Measurements from ENCODE around the gene ZC3HAV1L.
"Not testable (repeated sequence)": the region's sequence is repeated elsewhere in the genome, so short reads cannot be mapped to it uniquely, and the experiment has no call there.

ZC3HAV1L gene

GRCh38 chr7:139051655-139052054, 15.8 kb upstream of the ZC3HAV1L start:
- no peak for DNase-seq

- DNase-seq = no peak
Observed at GRCh38 chr7:139049936-139050335, 14.1 kb upstream of the ZC3HAV1L start.

GRCh38 chr7:139049111-139049510, 13.3 kb upstream of the ZC3HAV1L start:
- DNase-seq = no peak

- DNase-seq = no peak
Observed at GRCh38 chr7:139047970-139048369, 12.1 kb upstream of the ZC3HAV1L start.

GRCh38 chr7:139046143-139046542, 10.3 kb upstream of the ZC3HAV1L start:
- no peak for DNase-seq

- no peak for DNase-seq
Observed at GRCh38 chr7:139044813-139045794, 9.3 kb upstream of the ZC3HAV1L start.

GRCh38 chr7:139043823-139044812, 8.3 kb upstream of the ZC3HAV1L start:
- DNase-seq = no peak

- DNase-seq = no peak
Observed at GRCh38 chr7:139041378-139042085, 5.7 kb upstream of the ZC3HAV1L start.

- DNase-seq = no peak
Observed at GRCh38 chr7:139038691-139039090, 2.8 kb upstream of the ZC3HAV1L start.

- no peak for DNase-seq
Observed at GRCh38 chr7:139036901-139037300, 1.1 kb upstream of the ZC3HAV1L start.

GRCh38 chr7:139034855-139035585, 822 bp downstream of the ZC3HAV1L start:
- no peak for DNase-seq

- DNase-seq = no peak
Observed at GRCh38 chr7:139034336-139034735, 1.5 kb downstream of the ZC3HAV1L start.

- DNase-seq = no peak
Observed at GRCh38 chr7:139033346-139034114, 2.3 kb downstream of the ZC3HAV1L start.

- DNase-seq = no peak
Observed at GRCh38 chr7:139032473-139032872, 3.4 kb downstream of the ZC3HAV1L start.

GRCh38 chr7:139029353-139029752, 6.5 kb downstream of the ZC3HAV1L start:
- DNase-seq = no peak

- no peak for DNase-seq
Observed at GRCh38 chr7:139026551-139026950, 9.3 kb downstream of the ZC3HAV1L start.

- not testable (repeated sequence) for DNase-seq
Observed at GRCh38 chr7:139025861-139026260, 10.0 kb downstream of the ZC3HAV1L start.

- no peak for DNase-seq
Observed at GRCh38 chr7:139023076-139023475, 12.8 kb downstream of the ZC3HAV1L start.

- no peak for DNase-seq
Observed at GRCh38 chr7:139022286-139022685, 13.6 kb downstream of the ZC3HAV1L start.

GRCh38 chr7:139018910-139019309, 16.9 kb downstream of the ZC3HAV1L start:
- DNase-seq = no peak

GRCh38 chr7:139016931-139017511, 18.8 kb downstream of the ZC3HAV1L start:
- peak; percentile 7 for DNase-seq

Measured in NCI-H1048 (cell line).